HEK293T (cell line): ENCODE data around the gene DEDD2.

ENCODE experiments used
- CTCF ChIA-PET: fragments of 350-600 bp; formaldehyde crosslinking; extraction: SDS; loops from one replicate; lab custom pipeline; 2021; ENCODE audit warnings: antibody characterized with exemption, inconsistent platforms; lab: Yijun Ruan, JAX
- POLR2A ChIA-PET: fragments of 350-600 bp; formaldehyde crosslinking; extraction: SDS; loops from one replicate; lab custom pipeline; 2020; ENCODE audit warnings: antibody characterized with exemption, inconsistent platforms; lab: Yijun Ruan, JAX
- DNase-seq: peaks from one replicate; pipeline ENCODE4 v3.0.0; 2012; ENCODE audit warnings: mixed read lengths; ENCODE audit errors: extremely low spot score
- ARNT ChIP-seq: fragments of 450-650 bp; IDR thresholded peaks from 2 replicates; pipeline ENCODE4 v1.6.1; 2017; ENCODE audit warnings: mild to moderate bottlenecking
- BHLHE40 ChIP-seq: fragments of 450-650 bp; IDR thresholded peaks from 2 replicates; pipeline ENCODE4 v1.6.1; 2016; ENCODE audit warnings: mild to moderate bottlenecking, moderate library complexity, borderline replicate concordance
- CTBP1 ChIP-seq: fragments of 450-650 bp; IDR thresholded peaks from 2 replicates; pipeline ENCODE4 v1.6.1; 2016; ENCODE audit warnings: borderline replicate concordance
- ELF4 ChIP-seq: fragments of 450-650 bp; IDR thresholded peaks from 2 replicates; pipeline ENCODE4 v1.6.1; 2017; ENCODE audit warnings: antibody characterized with exemption
- FOXA1 ChIP-seq: fragments of 450-650 bp; IDR thresholded peaks from 2 replicates; pipeline ENCODE4 v1.6.1; 2016; ENCODE audit warnings: mild to moderate bottlenecking
- FOXK2 ChIP-seq: fragments of 450-650 bp; IDR thresholded peaks from 2 replicates; pipeline ENCODE4 v1.6.1; 2016; ENCODE audit warnings: mild to moderate bottlenecking
- FOXM1 ChIP-seq: fragments of 450-650 bp; IDR thresholded peaks from 2 replicates; pipeline ENCODE4 v1.6.1; 2017; ENCODE audit warnings: mild to moderate bottlenecking, borderline replicate concordance
- HDGF ChIP-seq: fragments of 450-650 bp; IDR thresholded peaks from 2 replicates; pipeline ENCODE4 v1.6.1; 2017; ENCODE audit warnings: antibody characterized with exemption, borderline replicate concordance
- L3MBTL2 ChIP-seq: fragments of 450-650 bp; conservative IDR thresholded peaks from 2 replicates; pipeline ENCODE4 v1.6.1; 2016; ENCODE audit warnings: mild to moderate bottlenecking
- LEF1 ChIP-seq: fragments of 450-650 bp; IDR thresholded peaks from 2 replicates; pipeline ENCODE4 v1.6.1; 2017; ENCODE audit warnings: mild to moderate bottlenecking, borderline replicate concordance
- NFRKB ChIP-seq: fragments of 450-650 bp; IDR thresholded peaks from 2 replicates; pipeline ENCODE4 v1.6.1; 2016; ENCODE audit warnings: mild to moderate bottlenecking, moderate library complexity
- SP1 ChIP-seq: fragments of 450-650 bp; IDR thresholded peaks from 2 replicates; pipeline ENCODE4 v1.6.1; 2017
- SUZ12 ChIP-seq: fragments of 450-650 bp; IDR thresholded peaks from 2 replicates; pipeline ENCODE4 v1.6.1; 2016; ENCODE audit warnings: mild to moderate bottlenecking
- TARDBP ChIP-seq: fragments of 450-650 bp; IDR thresholded peaks from 2 replicates; pipeline ENCODE4 v1.6.1; 2016
- ZNF384 ChIP-seq: fragments of 450-650 bp; IDR thresholded peaks from 2 replicates; pipeline ENCODE4 v1.6.1; 2016
- TF ChIP-seq, protein P1 (sequence below): fragments of 450-650 bp; IDR thresholded peaks from 2 replicates; pipeline ENCODE4 v1.6.1; 2016

The DEDD2 gene

DNA sequence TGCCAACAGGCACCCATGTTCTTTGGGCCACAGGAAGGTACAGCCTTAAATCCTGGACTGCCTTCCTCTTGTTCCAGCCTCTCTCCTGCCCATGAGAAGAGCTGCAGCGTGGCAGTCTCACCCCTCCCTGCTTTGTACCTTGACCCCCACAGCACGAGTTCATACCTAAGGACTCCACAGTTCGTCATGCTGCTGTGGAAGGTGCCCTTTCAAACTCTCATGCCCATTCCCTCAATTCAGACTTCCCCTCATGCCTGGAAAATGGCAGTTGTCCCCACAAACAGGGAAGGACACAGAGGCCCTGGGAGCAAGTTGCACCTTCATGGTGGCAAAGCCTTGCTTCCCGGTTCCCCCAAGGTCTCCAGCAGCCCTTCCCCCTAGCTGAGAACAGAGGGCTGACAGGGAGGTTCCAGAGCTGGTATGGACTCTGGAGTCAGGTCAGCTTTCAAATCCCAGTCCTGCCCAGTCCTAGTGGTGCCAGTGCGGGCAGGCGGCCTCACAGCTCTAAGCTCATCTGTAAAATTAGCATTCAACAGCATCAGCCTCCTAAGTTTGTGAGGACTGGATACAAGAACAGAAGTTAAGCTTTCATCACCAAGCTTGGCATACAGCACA is 16.3 kb upstream of the DEDD2 start:
- CTCF ChIA-PET, result interaction anchor here (1.1 kb wide), 1 partner anchor 120 kb away, joined by 3 read pairs; no protein-coding TSS in a partner anchor
- TF ChIP-seq FOXA1 (no peak), LEF1 (no peak), ARNT (no peak), HDGF (no peak), TARDBP (no peak), SUZ12 (no peak), L3MBTL2 (no peak), ELF4 (no peak)
- POLR2A ChIA-PET, result interaction anchor here (1.0 to 5.2 kb wide), 3 partner anchors 9 to 13 kb away, joined by 3 to 30 read pairs (median 18); partner anchors contain the start of gene ZNF526
- no peak for DNase-seq

DNA sequence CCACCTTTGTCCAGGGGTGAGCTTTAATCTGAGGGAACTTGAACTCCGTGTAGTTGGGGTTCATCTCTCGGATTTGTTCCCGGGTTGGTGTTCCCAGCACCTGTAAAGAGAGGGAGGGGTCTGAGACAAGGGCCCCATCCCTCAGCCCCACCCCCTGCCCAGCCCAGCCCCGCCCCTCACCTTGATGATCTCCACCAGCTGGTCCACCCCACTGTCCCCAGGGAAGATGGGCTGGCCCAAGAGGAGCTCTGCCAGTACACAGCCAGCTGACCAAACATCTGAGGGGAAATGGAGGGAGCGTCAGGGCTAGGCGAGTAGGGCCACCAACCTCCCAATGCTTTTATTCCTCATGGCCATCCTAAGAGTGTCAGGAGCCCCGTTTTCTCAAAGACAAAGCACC is 15.6 kb upstream of the DEDD2 start:
- ChIA-PET POLR2A (interaction anchor here (1.0 to 5.2 kb wide), 4 partner anchors 8 to 12 kb away, joined by 3 to 30 read pairs (median 12); partner anchors contain the start of genes GSK3A and ZNF526), CTCF (interaction anchor here (1.1 kb wide), 1 partner anchor 119 kb away, joined by 3 read pairs; no protein-coding TSS in a partner anchor)
- TF ChIP-seq SUZ12, result no peak
- TF ChIP-seq ZNF384, result no peak
- TF ChIP-seq, protein P1, sequence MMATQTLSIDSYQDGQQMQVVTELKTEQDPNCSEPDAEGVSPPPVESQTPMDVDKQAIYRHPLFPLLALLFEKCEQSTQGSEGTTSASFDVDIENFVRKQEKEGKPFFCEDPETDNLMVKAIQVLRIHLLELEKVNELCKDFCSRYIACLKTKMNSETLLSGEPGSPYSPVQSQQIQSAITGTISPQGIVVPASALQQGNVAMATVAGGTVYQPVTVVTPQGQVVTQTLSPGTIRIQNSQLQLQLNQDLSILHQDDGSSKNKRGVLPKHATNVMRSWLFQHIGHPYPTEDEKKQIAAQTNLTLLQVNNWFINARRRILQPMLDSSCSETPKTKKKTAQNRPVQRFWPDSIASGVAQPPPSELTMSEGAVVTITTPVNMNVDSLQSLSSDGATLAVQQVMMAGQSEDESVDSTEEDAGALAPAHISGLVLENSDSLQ, result no peak
- no peak for TF ChIP-seq TARDBP
- TF ChIP-seq SP1, result no peak
- no peak for TF ChIP-seq FOXA1
- no peak for TF ChIP-seq NFRKB
- TF ChIP-seq BHLHE40, result no peak
- no peak for TF ChIP-seq FOXK2
- TF ChIP-seq L3MBTL2, result no peak
- no peak for TF ChIP-seq ARNT
- no peak for TF ChIP-seq ELF4
- TF ChIP-seq CTBP1, result no peak
- no peak for TF ChIP-seq FOXM1
- no peak for TF ChIP-seq LEF1
- no peak for TF ChIP-seq HDGF
- DNase-seq, result no peak

DNA sequence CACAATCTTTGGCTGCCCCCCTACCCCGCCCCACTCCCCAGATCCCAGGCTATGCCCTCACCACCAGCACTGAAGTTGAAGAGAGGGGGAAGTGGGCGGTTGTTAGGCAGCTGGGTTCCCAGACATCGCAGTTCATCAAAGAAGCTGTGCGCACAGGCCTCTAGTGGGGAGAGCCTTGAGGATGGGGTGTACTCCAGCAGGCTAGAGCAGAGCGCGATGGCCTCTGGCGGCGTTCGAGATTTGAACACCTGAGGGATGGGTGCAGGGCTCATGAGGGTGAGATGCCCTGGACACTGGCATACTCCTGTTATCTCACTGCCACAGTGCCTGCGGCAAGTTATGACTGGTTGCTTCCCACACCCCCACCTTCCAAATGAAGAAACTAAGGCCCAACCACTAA is 15.0 kb upstream of the DEDD2 start:
- ChIA-PET CTCF (interaction anchor here (1.1 kb wide), 1 partner anchor 118 kb away, joined by 3 read pairs; no protein-coding TSS in a partner anchor), POLR2A (interaction anchor here (1.9 to 5.2 kb wide), 3 partner anchors 10 to 12 kb away, joined by 5 to 30 read pairs (median 18); partner anchors contain the start of genes GSK3A and ZNF526)
- no peak for DNase-seq
- TF ChIP-seq, protein P1, result no peak
- TF ChIP-seq SUZ12 (no peak), BHLHE40 (no peak), SP1 (no peak), HDGF (no peak), ELF4 (no peak), CTBP1 (no peak), ARNT (no peak), NFRKB (no peak), L3MBTL2 (no peak), LEF1 (no peak), FOXM1 (no peak), TARDBP (no peak)

DNA sequence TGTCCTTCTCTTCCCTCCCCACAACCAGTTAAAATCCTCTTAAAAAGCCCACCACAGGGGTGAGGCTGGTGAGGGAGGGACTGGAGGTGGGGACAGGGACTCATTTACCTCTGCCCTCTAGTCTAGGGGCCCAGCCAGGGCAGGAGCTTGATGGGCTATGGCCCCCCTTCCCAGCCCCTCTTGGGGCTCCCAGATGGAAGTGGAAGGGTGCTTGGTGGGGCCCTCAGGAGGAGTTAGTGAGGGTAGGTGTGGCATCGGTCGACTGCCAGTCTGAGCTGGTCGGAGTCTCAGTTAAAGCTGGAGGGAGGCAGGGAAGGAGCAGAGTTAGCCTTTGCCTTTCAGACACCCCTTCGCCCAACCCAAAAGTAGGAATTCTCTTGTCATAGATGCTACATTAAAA is 13.1 kb upstream of the DEDD2 start:
- no peak for TF ChIP-seq ARNT
- TF ChIP-seq NFRKB, result no peak
- no peak for TF ChIP-seq HDGF
- no peak for TF ChIP-seq FOXA1
- TF ChIP-seq ELF4, result no peak
- TF ChIP-seq FOXM1, result no peak
- TF ChIP-seq CTBP1, result no peak
- TF ChIP-seq FOXK2, result no peak
- TF ChIP-seq BHLHE40, result no peak
- TF ChIP-seq SUZ12, result no peak
- TF ChIP-seq LEF1, result no peak
- TF ChIP-seq L3MBTL2, result no peak
- TF ChIP-seq SP1, result no peak
- TF ChIP-seq, protein P1, result no peak
- ChIA-PET CTCF (no interaction called here), POLR2A (interaction anchor here (1.0 to 1.1 kb wide), 2 partner anchors 9 to 166 kb away, joined by 3 to 5 read pairs; no protein-coding TSS in a partner anchor)

DNA sequence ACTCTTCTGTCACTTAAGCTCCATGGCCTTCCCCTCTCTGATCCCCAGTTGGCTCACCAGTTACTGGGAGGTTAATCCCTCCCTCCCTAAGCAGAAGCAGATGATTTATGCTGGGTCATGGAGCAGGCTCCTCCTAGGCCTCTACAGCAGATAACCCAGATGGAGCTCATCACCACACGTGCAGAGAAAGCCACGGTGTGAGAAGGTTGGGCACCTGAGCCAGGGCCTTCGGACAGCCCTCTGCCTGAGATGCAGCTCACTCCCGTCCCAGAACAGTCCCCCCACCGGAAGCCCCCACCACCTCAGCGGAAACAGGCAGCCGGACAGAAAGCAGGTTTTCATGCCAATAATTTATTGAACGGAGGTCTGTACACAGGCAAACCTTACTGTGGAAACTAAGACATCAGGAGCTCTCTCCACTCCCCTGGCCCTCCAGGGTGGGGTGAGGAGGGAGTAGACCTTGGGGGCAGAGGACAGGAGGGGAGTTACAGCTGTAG is 12.4 kb upstream of the DEDD2 start:
- CTCF ChIA-PET, result no interaction called here
- POLR2A ChIA-PET, result interaction anchor here (1.0 to 1.1 kb wide), 4 partner anchors 10 to 195 kb away, joined by 3 to 6 read pairs (median 4); partner anchors contain the start of gene GSK3A
- TF ChIP-seq HDGF (no peak), FOXA1 (no peak), SUZ12 (no peak), CTBP1 (no peak), SP1 (no peak), L3MBTL2 (no peak), LEF1 (no peak), FOXM1 (no peak), BHLHE40 (no peak), FOXK2 (no peak), NFRKB (no peak), ARNT (no peak), ELF4 (no peak), TARDBP (no peak), ZNF384 (no peak)
- TF ChIP-seq, protein P1, result no peak
- DNase-seq, result no peak

More for the DNA sequence above, 13.1 kb upstream of the DEDD2 start:
- no peak for DNase-seq
